GM18517 (cell line): ENCODE results near the gene TRIM37.

Experiments
- ATAC-seq: cut with Tn5 transposase; IDR thresholded peaks from one replicate; pipeline ENCODE4 v1.9.1; 2021; ENCODE audit warnings: mild to moderate bottlenecking, moderate library complexity; ENCODE audit not compliant: unreplicated experiment

TRIM37 gene

DNA sequence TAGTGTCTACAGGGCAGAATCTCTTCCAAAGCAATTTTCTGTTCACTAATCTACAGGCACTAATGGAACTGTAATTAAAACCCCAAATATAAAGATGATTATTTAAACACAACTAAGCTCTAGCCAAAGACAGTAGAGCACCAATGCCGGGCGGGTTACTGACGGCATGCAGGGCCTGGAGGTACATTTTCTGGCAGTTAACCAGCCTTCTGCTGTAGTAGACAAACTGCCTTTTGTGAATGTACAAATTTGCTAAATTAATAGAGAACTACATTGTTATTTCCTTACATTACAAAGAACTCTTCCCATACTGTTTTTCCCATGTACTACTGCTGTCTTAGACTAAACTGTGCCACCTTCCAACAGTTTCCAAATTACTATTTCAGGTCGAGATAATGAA, 107.8 kb downstream of the TRIM37 start:
- ATAC-seq = no peak

DNA sequence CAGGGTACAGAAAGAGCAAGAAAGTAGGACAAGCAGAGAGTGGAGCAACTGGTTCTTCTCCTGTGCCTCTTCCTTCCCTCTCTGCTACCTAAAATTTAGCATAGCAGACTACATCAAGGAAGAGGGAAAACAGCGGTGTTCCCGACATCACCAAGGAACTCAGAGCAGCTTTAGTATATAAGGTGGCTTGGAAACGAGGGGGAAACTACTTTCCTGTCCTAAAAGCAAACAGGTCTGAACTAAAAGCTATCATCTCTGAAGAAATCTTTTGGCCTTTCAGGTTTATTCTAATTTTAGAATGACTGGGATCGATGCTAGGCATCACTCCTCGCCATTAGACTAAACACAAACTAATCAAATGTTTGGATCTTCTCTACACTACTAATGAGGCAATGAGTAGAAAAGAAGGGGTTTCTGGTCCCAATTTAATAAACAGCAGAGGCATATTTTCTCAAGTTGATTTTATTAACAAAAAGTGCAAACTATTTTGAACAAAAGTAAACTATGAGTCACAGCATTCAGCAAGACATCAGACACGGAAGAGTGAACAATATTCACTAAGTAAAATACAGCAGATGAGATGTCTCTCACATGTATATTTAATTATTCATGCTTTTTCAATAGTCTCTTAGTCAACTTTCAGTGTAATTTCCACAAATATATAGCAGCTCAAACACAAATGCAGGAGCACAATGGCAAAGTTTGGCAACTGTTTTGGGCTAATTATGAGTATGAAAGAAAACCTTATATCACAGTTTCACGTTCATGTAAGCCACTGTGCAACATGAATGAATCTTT, 108.7 kb downstream of the TRIM37 start:
- no peak for ATAC-seq

DNA sequence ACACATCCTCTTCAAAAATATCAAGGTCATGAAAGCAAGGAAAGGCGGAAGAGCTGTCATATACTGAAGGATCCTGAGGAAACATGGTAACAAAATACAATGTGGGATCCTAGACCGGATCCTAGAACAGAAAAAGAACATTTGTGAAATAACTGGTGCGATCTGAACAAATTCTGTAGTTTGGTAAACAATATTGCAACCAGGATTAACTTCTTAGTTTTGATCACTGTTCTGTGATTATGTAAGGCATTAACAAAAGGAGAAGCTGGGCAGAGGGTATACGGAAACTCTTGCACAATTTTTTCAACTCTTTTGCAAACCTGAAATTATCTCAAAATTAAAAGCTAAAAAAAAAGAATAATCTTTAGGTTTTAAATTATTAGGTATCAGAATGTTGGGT, 109.7 kb downstream of the TRIM37 start:
- ATAC-seq = no peak

DNA sequence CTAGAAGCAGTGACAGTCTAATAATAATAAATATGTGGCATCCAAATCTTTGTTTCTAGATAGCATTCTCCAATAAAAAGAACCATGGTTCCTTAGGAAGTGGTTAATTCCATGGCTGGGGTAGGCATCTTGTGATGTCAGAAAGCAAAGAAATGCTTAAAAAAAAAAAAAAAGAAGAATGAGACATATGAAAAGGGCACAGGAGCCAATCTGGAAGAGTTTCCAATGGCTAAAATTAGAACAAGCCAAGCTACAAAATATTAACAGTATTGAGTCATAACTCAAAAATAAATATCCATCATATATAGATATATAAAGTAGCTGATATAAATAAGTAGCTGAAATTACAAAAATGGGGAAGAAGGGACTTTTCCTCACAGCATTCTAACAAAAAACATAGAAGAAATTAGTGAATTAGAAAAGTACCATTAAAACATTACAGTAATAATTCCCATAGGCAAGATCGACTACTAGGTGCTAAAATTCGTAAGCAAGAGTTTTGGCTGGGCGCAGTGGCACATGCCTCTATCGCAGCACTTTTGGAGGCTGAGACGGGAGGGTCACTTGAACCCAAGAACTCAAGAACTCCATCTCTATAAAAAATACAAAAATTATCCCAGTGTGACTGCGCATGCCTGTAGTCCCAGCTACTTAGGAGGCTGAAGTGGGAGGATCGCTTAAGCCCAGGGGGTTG, 111.3 kb downstream of the TRIM37 start:
- no peak for ATAC-seq

DNA sequence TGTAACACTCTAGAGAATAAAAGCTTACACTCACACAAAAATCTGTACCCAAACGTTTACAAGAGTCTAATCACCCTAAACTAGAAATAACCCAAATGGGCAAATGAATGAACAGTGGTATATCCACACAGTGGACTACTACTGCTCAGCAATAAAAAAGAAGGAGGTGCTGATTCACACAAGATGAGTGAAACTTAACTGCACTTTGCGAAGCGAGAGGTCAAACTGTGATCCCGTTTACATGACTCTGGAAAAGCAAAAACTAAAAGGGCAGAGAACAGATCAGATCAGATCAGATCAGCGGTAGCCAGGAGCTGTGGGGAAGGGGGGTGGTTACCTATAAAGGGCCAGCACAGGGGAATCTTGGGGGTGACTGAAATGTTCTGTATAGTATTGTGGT, 113.4 kb downstream of the TRIM37 start:
- ATAC-seq = no peak

DNA sequence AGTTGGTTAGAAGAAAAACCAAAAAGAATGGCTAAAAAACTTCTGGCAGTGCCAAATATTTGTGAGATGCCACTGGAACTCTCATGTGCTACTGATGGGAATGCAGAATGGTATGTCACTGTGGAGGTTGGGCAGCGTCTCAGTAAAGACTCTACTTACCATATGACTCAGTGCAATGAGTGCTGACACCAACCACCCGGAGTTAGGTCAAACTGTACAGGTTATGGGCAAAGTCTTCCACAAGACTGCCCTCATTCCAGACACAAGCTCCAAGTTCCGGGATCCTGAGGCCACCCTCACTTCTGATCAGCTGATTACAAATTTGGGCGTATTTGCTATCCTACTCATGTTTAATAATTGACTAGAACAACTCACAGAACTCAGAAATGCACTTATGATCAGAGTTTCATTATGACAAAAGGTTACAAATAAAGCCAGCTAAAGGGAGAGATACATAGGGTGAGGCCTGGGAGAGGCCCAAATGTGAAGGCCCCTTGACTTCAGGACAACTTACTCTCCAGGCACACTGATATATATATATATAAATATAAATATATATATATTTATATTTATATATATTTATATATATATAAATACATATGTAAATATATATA, 114.9 kb downstream of the TRIM37 start:
- ATAC-seq = peak; percentile 89

DNA sequence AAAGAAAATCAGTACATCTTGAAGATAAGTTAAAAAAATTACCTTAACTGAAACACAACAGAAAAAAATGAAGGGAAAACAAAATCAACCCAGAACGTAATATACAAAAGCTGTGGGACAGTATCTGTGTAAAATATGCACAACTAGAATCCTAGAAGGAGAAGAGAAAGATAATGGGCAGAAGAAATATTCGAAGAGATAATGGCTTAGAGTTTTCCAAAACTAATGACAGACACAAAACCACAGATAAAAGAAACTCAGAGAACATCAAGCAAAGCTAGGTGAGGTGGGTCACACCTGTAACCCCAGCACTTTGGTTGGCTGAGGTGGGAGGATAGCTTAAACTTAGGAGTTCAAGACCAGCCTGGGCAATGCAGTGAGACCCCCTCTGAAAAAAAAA, 117.1 kb downstream of the TRIM37 start:
- ATAC-seq = no peak

DNA sequence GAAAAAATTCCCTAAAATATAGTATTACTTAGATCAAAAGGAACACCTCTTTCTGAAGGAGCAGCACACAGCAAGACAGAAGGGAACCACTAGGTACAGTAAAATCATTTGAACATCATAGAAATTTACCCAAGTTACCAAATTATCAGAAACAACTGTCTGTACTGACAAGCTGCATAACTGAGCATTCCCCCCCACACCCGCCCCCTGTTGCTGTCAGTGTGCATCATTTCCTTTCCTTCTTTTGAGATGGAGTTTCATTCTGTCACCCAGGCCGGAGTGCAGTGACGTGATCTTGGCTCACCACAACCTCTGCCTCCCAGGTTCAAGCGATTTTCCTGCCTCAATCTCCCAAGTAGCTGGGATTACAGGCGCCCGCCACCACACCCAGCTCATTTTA, 120.7 kb downstream of the TRIM37 start:
- no peak for ATAC-seq

DNA sequence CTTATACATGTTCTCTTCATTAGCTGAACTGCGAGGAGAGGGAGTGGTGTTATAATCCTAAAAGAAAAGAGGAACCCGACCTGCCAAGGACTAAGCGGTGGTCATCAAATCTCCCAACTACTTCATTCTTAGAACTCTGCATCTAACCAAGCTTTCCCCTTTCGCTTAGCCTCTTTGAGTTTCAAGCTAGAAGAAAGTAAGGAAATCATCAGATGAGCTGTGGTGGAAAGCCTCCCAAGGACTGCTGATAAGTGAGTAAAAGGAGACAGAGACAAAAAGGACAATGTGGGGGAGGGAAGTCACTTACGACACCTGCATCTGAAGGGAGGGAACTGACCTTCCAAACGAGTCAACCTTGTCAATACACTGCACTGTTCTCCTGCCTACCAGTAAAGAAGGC, 121.3 kb downstream of the TRIM37 start:
- no peak for ATAC-seq

DNA sequence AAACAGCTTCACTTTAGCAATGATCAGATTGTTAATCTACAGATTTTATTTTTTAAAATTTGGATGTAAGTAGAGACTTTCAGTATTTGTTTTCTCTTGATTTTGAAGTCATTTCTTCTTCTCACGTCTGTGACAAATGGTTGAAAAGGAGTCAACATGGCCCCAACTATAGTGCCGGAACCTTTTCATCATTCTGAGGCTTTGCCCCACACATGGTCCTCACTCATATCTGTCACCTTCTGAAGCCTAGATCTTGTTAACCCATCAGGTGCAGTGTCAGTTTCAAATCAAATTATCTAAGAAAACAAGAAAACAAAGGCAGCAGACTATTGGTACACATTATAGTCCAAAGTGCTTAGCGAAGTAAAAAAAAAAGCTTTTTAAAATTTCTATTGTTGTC, 124.1 kb downstream of the TRIM37 start:
- no peak for ATAC-seq

DNA sequence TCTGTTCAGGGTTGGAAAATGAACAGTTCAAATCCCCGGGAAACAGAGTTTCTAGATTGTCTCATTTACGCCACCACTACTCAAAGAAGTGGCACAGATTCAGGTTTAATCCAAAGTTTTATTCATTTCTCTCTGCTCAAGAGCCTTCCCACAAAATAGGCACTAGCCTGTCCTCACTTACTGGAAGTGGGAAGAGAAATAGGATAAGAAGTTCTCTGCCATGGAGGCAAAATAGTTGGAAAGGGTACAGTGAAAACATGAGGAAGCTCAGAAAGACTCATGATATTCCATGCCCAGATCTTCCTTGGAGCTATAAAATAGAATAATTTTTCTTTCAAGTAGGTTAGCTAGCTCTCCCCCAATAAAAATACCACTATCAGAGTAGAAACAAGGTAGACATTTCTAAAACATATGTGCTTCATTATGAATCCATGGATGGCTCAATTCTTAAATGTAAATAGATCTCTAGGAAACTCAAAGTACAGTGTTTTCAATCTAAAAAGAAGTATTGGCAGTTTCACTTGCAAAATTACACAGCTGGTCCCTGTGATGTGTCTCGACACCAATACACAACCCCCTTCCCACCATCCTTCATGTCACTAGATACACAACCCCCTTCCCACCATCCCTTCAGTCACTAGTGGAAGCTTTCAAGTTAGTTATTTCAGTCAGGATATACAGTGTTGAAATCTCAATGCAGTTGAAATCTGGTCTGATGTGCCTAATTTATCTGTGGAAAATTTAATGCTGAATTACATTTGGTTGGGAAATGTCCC, 125.8 kb downstream of the TRIM37 start:
- no peak for ATAC-seq

DNA sequence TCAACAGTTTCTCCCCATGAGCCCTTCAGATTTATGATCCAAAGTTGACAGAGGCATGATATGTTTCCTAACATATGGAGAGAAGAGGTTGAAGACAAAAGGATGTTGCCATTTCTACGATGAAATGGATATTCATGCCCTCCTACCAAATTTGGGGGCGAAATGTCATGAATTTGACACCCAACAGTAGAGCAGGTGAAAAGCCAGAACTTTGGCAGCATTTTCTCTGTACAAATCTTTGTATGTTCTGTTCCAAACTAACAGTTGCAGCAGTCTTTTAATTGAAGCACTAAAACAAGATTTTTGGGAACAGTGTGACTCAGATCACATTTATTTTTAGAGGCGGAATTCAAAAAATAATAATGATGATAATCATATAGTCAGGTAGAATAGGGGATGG, 130.1 kb downstream of the TRIM37 start:
- no peak for ATAC-seq

DNA sequence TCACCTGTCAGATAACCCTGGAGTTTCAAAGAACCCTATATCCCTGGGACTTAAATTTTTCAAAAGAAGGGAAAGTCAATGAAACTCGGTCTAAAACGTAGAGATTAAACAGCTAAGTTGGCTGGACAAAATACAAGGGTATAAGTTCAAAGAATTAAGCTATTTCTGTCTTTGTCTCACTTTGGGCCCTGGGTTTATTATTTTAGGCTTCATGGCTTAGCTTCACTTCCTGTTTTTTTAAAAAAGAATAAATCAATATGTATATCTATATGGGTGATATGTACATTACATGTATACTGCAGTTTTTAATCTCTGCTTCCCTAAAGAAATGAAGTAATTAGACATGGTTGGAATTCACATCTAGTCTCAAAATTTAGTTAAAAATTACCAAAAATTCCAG, 132.3 kb downstream of the TRIM37 start:
- no peak for ATAC-seq

DNA sequence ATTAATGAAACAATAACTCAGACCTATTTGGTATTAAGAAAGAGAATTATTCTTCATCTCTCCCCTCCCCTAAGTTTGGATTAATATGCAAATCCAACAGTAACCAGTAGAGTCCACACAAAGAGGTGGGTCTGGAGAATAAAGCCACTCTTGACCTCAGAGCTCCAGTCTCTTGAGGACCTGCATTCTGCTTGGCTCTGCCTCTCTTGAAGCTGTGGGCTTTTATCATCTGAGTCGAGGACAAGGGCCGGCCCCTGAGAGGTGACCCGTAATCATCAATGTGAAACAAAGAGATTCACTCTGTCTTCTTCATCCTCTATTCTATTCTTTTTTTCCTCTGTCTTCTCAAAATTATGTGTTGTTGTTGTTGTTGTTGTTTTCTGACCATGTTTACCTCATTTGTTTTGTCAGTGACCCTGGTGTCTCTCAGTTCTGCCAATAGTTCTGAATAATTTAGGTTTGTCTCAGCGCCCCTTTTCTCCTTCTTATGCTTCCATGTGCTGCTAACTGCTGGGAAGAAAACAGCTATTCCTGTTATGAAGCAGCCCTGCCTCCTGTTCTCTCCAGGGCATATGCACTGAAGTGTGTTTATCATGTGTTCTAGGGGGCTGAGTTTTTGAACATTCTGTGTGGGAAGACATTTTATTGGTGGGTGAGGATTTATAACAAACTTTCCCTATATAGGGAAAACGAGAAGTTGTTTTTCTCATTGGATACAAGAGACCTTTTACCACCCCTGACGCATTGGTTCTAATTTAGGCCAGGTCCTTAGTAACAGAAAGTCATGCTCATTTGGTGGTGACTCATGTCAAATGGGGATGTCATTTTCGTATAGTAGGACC, 135.8 kb downstream of the TRIM37 start:
- no peak for ATAC-seq

DNA sequence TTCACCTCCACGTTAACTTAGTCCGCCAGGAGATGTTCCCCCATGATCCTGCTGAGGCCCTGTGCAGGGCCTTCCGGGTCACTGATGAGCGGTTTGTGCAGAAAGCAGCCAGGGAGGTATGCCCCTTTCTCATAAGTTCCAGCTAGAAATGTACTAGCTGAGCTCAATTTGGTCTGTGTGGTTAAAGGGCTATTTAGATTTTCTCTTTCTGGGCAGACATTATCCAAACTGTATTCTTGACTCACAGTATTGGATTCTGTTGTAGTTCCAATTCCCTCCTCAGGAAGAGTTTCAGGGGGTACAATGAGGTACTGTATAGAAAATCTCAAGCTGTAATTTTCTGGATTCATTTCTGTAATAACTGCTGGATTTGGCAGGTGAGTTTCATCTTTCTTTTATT, 137.1 kb downstream of the TRIM37 start:
- no peak for ATAC-seq

DNA sequence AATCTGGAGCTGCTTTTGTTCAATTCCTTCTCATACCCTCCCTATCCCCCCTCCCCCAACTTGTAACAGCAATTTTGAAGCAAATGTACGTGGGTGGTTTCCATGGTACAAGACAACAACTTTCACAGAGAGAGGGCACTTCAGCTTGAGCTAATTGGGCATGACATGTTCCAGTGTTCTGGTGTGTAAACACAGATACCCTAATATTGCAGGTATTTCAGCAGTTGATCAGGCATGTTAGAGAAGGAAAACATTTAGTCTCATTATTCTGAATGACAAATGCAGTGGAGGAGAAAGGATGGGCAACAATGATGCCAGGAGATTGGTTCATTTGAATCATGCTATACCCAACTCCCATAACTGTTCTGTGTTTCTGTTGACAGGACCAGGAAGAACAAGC, 137.5 kb downstream of the TRIM37 start:
- ATAC-seq = no peak

DNA sequence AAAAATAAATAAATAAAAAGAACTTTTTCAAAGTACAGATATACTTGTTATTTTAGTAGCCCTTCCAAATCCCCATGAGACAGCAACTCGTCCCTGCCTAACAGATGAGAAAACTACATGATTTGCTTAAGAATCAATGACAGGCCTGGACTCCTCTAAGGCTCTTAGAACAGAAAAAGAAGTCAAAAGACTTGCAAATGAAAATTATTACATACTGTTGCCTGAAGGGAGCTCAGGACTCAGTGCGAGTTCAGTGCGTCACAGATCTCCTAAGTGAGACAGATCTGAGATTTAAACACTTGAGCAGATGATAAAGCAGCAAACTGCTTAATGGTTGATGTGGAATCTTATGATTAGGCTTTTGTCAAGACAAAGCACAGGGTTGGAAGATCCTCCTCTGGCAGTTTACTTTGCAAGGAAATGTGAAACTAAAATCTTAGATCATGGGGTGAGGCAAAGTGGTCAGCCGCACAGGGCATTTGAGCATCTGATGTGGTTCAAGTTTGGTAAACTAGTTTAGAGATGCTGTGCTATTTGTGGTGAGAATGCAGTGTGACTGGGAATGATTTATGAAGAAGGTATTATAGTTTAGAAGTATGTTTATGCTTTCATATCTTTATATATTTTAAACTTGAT, 138.1 kb downstream of the TRIM37 start:
- ATAC-seq = no peak

DNA sequence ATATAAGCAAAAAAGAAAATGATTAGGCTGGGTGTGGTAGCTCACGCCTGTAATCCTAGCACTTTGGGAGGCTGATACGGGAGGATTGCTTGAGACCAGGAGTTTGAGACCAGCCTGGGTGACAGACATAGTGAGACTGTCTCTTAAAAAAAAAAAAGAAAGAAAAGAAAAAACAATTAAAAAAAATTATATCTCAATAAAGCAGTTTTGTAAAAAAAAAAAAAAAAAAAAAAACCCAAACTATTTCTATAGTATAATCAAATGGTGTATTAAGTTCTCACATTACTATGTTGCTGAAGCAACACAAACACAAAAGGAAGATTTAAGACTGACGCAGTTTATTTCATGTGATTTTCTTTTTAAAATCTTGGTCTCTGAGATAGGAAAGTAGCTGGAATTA, 140.5 kb downstream of the TRIM37 start:
- no peak for ATAC-seq

DNA sequence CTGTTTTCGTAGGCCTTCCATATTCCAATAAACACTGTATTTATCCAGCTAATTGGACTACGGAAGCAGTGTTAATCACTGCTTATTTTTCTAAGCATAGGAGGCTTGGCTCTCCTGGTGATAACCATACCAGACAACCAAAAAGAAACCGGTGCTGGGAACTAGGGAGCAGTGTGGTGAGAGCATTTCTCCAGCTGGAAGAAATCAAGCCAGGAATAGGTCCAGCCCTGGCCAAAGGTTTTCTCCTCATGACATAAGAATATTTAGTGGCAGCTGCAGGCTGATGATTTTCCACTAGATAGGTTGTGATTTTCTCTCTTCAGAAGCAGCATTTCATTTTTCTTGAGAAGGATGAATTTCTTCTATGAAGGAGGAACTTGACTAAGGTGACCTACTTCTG, 141.5 kb downstream of the TRIM37 start:
- ATAC-seq = no peak

DNA sequence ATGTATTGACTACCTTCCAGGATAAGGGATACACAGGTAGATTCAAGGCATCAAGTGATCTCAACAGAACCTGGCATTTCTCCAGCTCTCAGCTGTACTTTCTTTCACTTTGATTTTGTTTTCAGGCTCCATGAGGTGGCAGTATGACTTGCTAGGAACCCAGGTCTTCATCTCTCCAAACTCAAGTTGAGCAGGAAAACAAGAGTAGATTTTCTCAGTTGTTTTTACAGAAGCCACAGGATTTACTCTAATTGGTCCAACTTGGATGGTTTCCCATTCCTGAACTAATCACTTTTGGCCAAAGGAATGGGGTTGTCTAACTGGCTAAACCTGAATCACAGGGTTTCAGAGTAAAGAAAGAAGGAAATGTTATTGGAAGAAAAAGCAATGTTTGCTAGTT, 146.6 kb downstream of the TRIM37 start:
- no peak for ATAC-seq
